SU-DHL-6 (cell line): Measurements from ENCODE around the gene TBC1D8.

Experiments
- H2AFZ ChIP-seq: fragments of 200-600 bp; sonication (generic); 2 replicates; pipeline ENCODE4 v1.6.1; 2014; ENCODE audit warnings: low read depth, mild to moderate bottlenecking, moderate library complexity, mixed read lengths, antibody characterized with exemption, low read length; ENCODE audit not compliant: severe bottlenecking
- H3F3A ChIP-seq: fragments of 200-600 bp; shearing (Covaris generic); 2 replicates; pipeline ENCODE4 v1.6.0; 2016; ENCODE audit warnings: antibody characterized with exemption, mild to moderate bottlenecking; ENCODE audit not compliant: insufficient read depth
- H3K27ac ChIP-seq: fragments of 200-600 bp; sonication (generic); 2 replicates; pipeline ENCODE4 v1.5.1; 2016; ENCODE audit warnings: low read depth, mild to moderate bottlenecking, low read length, moderate library complexity, mixed read lengths
- H3K27me3 ChIP-seq: fragments of 200-600 bp; sonication (generic), shearing (Covaris generic); 2 replicates; pipeline ENCODE4 v1.6.0; 2014; ENCODE audit warnings: mild to moderate bottlenecking, low read length
- H3K36me3 ChIP-seq: fragments of 200-600 bp; sonication (generic); 2 replicates; pipeline ENCODE4 v1.6.1; 2014; ENCODE audit warnings: mild to moderate bottlenecking, low read length, mixed read lengths
- H3K4me2 ChIP-seq: fragments of 300-600, 200-600 bp; shearing (Covaris generic), sonication (generic); 2 replicates; pipeline ENCODE4 v1.6.0; 2014; ENCODE audit warnings: low read length, low read depth, mild to moderate bottlenecking; ENCODE audit not compliant: poor library complexity, severe bottlenecking
- H3K4me3 ChIP-seq: fragments of 200-600 bp; sonication (generic); 2 replicates; pipeline ENCODE4 v1.5.1; 2014; ENCODE audit warnings: antibody characterized with exemption, low read length, mild to moderate bottlenecking, mixed read lengths; ENCODE audit not compliant: insufficient read depth, poor library complexity, severe bottlenecking
- H3K79me2 ChIP-seq: fragments of 200-600 bp; sonication (generic); 2 replicates; pipeline ENCODE4 v1.6.1; 2014; ENCODE audit warnings: mild to moderate bottlenecking, low read length, moderate library complexity; ENCODE audit not compliant: insufficient read depth
- H3K9ac ChIP-seq: fragments of 200-600 bp; sonication (generic); 2 replicates; pipeline ENCODE4 v1.7.0; 2014; ENCODE audit warnings: mild to moderate bottlenecking, low read length
- H3K9me2 ChIP-seq: fragments of 200-600 bp; sonication (generic); replicated peaks from 2 replicates; pipeline ENCODE4 v1.6.1; 2014; ENCODE audit warnings: low read length; ENCODE audit not compliant: insufficient read depth
- H3K9me3 ChIP-seq: fragments of 200-600 bp; sonication (generic); 2 replicates; pipeline ENCODE4 v1.6.1; 2014; ENCODE audit warnings: low read length, mixed read lengths; ENCODE audit not compliant: insufficient read depth
- H4K20me1 ChIP-seq: fragments of 200-600 bp; sonication (generic); 2 replicates; pipeline ENCODE4 v1.6.1; 2014; ENCODE audit warnings: low read depth, mild to moderate bottlenecking, antibody characterized with exemption, low read length, moderate library complexity, mixed read lengths
- EZH2phosphoT487 ChIP-seq: fragments of 200-600 bp; sonication (generic), shearing (Covaris generic); conservative IDR thresholded peaks from 2 replicates; pipeline ENCODE4 v1.6.1; 2018; ENCODE audit warnings: mild to moderate bottlenecking, antibody characterized with exemption, low read length, moderate library complexity, mixed read lengths
- TF ChIP-seq, protein P1 (sequence below): fragments of 200-600 bp; sonication (generic); IDR thresholded peaks from one replicate; pipeline ENCODE4 v1.5.1; 2017; ENCODE audit warnings: antibody characterized with exemption, mild to moderate bottlenecking, low read length, moderate library complexity; ENCODE audit not compliant: insufficient read depth, poor library complexity, severe bottlenecking

Gene TBC1D8

DNA sequence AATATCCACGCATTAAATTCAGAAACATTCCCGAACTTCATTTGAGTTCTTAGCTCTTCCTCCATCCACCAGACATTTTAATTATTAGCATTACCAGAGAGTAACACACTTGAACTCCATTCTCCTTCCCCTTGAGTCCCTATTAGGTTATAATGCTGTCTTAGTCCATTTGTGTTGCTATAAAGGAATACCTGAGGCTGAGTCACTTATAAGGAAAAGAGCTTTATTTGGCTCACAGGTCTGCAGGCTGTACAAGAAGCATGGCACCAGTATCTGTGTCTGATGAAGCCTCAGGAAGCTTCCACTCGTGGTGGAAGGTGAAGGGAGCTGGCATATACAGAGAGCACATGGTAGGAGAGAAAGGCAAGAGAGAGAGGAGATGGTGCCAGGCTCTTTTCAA, 25.4 kb downstream of the TBC1D8 start:
- Histone ChIP-seq H3K9me2 (no peaks in the 10 kb centered on the region), H3K4me2 (no peak overlapping the region), H3K27me3 (no peaks in the 10 kb centered on the region; the same call in 1 of the 2 replicates), H3K9me3 (no peaks in the 10 kb centered on the region), H2AFZ (no peak overlapping the region), H3K79me2 (no peaks in the 10 kb centered on the region), H3K27ac (no peak overlapping the region), H3K36me3 (no peaks in the 10 kb centered on the region), H3F3A (no peaks in the 10 kb centered on the region), H3K4me3 (no peak overlapping the region), H4K20me1 (no peaks in the 10 kb centered on the region), H3K9ac (no peak overlapping the region)
- TF ChIP-seq, protein P1, sequence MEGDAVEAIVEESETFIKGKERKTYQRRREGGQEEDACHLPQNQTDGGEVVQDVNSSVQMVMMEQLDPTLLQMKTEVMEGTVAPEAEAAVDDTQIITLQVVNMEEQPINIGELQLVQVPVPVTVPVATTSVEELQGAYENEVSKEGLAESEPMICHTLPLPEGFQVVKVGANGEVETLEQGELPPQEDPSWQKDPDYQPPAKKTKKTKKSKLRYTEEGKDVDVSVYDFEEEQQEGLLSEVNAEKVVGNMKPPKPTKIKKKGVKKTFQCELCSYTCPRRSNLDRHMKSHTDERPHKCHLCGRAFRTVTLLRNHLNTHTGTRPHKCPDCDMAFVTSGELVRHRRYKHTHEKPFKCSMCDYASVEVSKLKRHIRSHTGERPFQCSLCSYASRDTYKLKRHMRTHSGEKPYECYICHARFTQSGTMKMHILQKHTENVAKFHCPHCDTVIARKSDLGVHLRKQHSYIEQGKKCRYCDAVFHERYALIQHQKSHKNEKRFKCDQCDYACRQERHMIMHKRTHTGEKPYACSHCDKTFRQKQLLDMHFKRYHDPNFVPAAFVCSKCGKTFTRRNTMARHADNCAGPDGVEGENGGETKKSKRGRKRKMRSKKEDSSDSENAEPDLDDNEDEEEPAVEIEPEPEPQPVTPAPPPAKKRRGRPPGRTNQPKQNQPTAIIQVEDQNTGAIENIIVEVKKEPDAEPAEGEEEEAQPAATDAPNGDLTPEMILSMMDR: no peak
- no peak for TF ChIP-seq EZH2phosphoT487

DNA sequence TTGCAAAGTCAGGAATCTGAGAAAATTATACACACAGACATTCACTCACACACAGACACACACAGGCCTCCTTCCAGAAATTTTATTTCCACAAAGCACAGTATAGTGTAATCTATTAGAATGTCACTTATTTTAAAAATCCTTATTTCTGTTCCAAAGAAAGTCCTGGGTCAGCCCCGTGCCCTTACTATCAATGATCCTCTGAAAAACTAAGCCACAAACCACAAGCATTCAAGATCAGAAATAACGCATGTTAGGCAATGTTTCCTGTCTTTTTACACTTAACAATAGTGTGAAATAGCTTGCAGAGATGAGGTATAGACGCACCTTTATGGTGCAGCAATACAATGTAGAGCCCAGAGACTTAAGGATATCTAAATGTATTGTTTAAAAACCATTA, 25.8 kb downstream of the TBC1D8 start:
- TF ChIP-seq EZH2phosphoT487: no peak
- TF ChIP-seq, protein P1: no peak
- no peaks in the 10 kb centered on the region for H4K20me1 ChIP-seq

DNA sequence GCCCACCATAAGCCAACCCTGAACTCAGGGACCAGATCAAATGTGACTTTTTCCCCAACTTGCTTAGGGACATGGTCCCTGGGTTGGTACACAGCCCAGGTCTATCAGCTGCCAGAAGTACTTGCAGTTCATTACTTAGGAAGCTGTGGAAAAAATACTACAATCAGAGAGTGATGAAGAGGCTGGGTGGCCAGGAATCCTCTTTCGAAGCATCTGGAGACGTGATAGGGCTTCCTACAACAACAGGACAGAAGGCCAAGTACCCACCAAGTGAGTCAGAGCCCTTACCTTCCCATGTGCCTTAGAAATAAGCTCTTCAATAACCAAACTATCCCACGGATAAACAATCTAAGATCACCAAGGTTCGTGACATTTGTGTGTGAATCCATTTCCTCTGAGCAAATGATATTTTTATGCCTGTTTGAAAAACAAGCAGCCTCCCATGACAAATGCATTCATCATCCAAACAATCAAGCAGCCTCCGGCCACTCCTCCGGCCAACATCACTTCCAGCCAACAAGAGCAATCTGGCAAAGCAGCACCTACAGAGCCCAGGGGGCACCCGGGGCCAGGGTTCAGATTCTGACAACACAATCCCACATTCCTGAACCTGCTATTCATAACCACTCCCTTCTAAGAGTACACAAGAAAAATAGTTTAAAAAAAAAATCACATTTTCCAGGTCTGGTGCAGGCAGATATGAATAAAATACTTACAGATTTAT, 26.4 kb downstream of the TBC1D8 start:
- no peak overlapping the region for H3K27ac ChIP-seq
- H2AFZ ChIP-seq: no peak overlapping the region
- no peaks in the 10 kb centered on the region for H3K9me2 ChIP-seq
- no peaks in the 10 kb centered on the region for H4K20me1 ChIP-seq
- H3K9ac ChIP-seq: no peak overlapping the region
- no peaks in the 10 kb centered on the region for H3K36me3 ChIP-seq
- no peaks in the 10 kb centered on the region for H3F3A ChIP-seq
- H3K4me3 ChIP-seq: no peak overlapping the region
- no peaks in the 10 kb centered on the region for H3K9me3 ChIP-seq
- no peak overlapping the region for H3K4me2 ChIP-seq
- no peaks in the 10 kb centered on the region for H3K79me2 ChIP-seq
- TF ChIP-seq EZH2phosphoT487: no peak
- TF ChIP-seq, protein P1: no peak
- no peaks in the 10 kb centered on the region; the same call in 1 of the 2 replicates for H3K27me3 ChIP-seq

More for the DNA sequence above, 25.8 kb downstream of the TBC1D8 start:
- no peaks in the 10 kb centered on the region for H3K79me2 ChIP-seq
- H3F3A ChIP-seq: no peaks in the 10 kb centered on the region
- no peaks in the 10 kb centered on the region; the same call in 1 of the 2 replicates for H3K27me3 ChIP-seq
- H3K9me3 ChIP-seq: no peaks in the 10 kb centered on the region
- H3K4me2 ChIP-seq: no peak overlapping the region
- H3K9me2 ChIP-seq: no peaks in the 10 kb centered on the region
- no peaks in the 10 kb centered on the region for H3K36me3 ChIP-seq
- H3K9ac ChIP-seq: no peak overlapping the region
- no peak overlapping the region for H3K4me3 ChIP-seq
- H3K27ac ChIP-seq: no peak overlapping the region
- no peak overlapping the region for H2AFZ ChIP-seq
